Ishikawa (cell line): ENCODE data around the gene AP3D1.

Experiments used
- EP300 ChIP-seq: IDR thresholded peaks from 2 replicates; pipeline ENCODE4 v1.6.1; 2012; ENCODE audit warnings: borderline replicate concordance
- RAD21 ChIP-seq: IDR thresholded peaks from 2 replicates; pipeline ENCODE4 v1.6.1; 2012; ENCODE audit warnings: low read depth
- TCF12 ChIP-seq: IDR thresholded peaks from 2 replicates; pipeline ENCODE4 v1.6.1; 2012; ENCODE audit warnings: low read depth
- YY1 ChIP-seq: IDR thresholded peaks from 2 replicates; pipeline ENCODE4 v1.6.1; 2012; ENCODE audit warnings: low read depth
- TF ChIP-seq, protein P1 (sequence below): IDR thresholded peaks from 2 replicates; pipeline ENCODE4 v1.6.1; 2012; ENCODE audit warnings: low read depth, mild to moderate bottlenecking
- TF ChIP-seq, protein P2 (sequence below): IDR thresholded peaks from 2 replicates; pipeline ENCODE4 v1.6.1; 2012

DNA sequence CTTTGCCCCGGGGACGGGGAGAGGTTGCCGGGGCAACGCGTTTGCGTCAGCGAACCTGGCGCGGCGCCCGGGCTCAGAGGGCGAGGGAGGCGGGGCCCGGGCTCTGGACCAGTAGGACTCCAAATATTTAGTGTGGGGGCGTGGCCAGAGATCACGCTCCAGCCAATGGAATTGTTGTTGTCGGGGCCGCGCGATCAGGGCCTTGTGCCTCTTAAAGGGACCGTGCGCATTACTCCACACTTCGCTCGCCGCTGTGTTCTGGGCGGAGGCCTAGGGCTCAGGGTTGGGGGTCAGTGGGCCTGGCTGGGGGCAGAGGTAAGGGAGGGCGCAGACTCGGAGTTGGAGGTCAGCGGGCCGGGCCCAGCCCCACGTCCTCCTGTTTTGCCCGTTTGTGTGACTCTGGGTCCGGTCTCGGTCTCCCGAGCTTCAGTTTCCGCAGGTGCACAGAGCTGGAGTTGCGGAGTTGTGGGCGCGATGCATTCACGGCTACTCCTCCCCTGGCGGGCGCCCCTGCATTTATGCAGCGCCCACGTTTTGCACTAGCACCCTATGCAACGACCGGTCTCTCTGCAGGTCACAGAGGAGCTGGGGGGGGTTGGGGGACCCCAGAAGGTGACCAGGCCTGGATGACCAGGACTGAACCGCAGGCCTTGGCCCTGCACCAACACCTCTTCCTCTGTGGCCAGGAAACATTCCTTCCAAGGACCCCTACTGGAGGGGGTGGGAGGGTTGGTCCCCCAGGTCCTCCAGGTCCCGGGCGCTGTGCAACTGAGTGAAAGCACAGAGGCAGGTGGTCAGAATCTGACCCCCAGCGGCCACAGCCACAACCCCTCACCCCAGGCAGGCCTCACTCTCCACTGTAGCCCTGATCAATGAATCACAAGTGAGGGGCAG lies 89.6 kb downstream of the AP3D1 start:
- TF ChIP-seq RAD21, result no peak
- TF ChIP-seq, protein P1, sequence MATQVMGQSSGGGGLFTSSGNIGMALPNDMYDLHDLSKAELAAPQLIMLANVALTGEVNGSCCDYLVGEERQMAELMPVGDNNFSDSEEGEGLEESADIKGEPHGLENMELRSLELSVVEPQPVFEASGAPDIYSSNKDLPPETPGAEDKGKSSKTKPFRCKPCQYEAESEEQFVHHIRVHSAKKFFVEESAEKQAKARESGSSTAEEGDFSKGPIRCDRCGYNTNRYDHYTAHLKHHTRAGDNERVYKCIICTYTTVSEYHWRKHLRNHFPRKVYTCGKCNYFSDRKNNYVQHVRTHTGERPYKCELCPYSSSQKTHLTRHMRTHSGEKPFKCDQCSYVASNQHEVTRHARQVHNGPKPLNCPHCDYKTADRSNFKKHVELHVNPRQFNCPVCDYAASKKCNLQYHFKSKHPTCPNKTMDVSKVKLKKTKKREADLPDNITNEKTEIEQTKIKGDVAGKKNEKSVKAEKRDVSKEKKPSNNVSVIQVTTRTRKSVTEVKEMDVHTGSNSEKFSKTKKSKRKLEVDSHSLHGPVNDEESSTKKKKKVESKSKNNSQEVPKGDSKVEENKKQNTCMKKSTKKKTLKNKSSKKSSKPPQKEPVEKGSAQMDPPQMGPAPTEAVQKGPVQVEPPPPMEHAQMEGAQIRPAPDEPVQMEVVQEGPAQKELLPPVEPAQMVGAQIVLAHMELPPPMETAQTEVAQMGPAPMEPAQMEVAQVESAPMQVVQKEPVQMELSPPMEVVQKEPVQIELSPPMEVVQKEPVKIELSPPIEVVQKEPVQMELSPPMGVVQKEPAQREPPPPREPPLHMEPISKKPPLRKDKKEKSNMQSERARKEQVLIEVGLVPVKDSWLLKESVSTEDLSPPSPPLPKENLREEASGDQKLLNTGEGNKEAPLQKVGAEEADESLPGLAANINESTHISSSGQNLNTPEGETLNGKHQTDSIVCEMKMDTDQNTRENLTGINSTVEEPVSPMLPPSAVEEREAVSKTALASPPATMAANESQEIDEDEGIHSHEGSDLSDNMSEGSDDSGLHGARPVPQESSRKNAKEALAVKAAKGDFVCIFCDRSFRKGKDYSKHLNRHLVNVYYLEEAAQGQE, result no peak
- 0 out of 2 replicates have a peak, but pooled peaks have one; percentile 27 for TF ChIP-seq EP300
- TF ChIP-seq TCF12, result peak; percentile 33; the same call in 1 of the 2 replicates
- no peak for TF ChIP-seq YY1
- TF ChIP-seq, protein P2, sequence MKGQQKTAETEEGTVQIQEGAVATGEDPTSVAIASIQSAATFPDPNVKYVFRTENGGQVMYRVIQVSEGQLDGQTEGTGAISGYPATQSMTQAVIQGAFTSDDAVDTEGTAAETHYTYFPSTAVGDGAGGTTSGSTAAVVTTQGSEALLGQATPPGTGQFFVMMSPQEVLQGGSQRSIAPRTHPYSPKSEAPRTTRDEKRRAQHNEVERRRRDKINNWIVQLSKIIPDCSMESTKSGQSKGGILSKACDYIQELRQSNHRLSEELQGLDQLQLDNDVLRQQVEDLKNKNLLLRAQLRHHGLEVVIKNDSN, result no peak; the same call in 1 of the 2 replicates
